H1 (cell line): Measurements from ENCODE around the gene HNRNPM. TPM values are rescaled to one million over a fixed set of nuclear protein-coding genes. Genes with fewer than 3 reads are reported as not detected.
A peak's percentile ranks its signal among the peaks of the same experiment; 100 is the strongest.

Source experiments
- CTCF ChIA-PET: fragments of 300-600 bp; sonication (Branson Sonifier 250); formaldehyde crosslinking; loops from one replicate; lab custom pipeline; 2021; ENCODE audit not compliant: partially characterized antibody; lab: Charles Lee
- POLR2A ChIA-PET: fragments of 300-600 bp; sonication (Branson Sonifier 250); formaldehyde crosslinking; loops from one replicate; lab custom pipeline; 2021; ENCODE audit warnings: inconsistent platforms; ENCODE audit not compliant: partially characterized antibody; lab: Charles Lee
- DNase-seq, 2 experiments: peaks; one replicate each; pipeline versions ENCODE4 v3.0.0 to v3.0.0-alpha.2; 2010 to 2022; ENCODE audit warnings: low spot score in 2 of 2, low read depth in 1 of 2, mixed read lengths in 1 of 2
- FAIRE-seq: peaks from 2 replicates; lab custom pipeline; 2011; peaks lifted over from hg19 to GRCh38; lab: Jason Lieb, UNC
- H2AFZ ChIP-seq: 2 replicates; pipeline ENCODE4 v1.8.1; 2012; ENCODE audit warnings: low read length, inconsistent platforms
- H2AK5ac ChIP-seq: 2 replicates; pipeline ENCODE4 v1.6.1; 2013; ENCODE audit warnings: low read depth, low read length
- H2BK120ac ChIP-seq: replicated peaks from 2 replicates; pipeline ENCODE3; 2013; ENCODE audit warnings: low read depth, low read length, inconsistent platforms
- H2BK12ac ChIP-seq: 2 replicates; pipeline ENCODE4 v1.6.1; 2013; ENCODE audit warnings: low read depth, low read length
- H2BK15ac ChIP-seq: 2 replicates; pipeline ENCODE4 v1.6.1; 2013; ENCODE audit warnings: low read length
- H2BK20ac ChIP-seq: 2 replicates; pipeline ENCODE4 v1.6.1; 2013; ENCODE audit warnings: low read length
- H2BK5ac ChIP-seq: 2 replicates; pipeline ENCODE4 v1.6.1; 2013; ENCODE audit warnings: low read depth, low read length
- H3K14ac ChIP-seq: 2 replicates; pipeline ENCODE4 v1.6.1; 2013; ENCODE audit warnings: inconsistent platforms; ENCODE audit not compliant: insufficient read length
- H3K18ac ChIP-seq: 2 replicates; pipeline ENCODE4 v1.6.1; 2013; ENCODE audit warnings: low read length; ENCODE audit errors: extremely low read depth
- H3K23ac ChIP-seq: 2 replicates; pipeline ENCODE4 v1.6.1; 2013; ENCODE audit warnings: inconsistent platforms; ENCODE audit not compliant: insufficient read length
- H3K23me2 ChIP-seq: 2 replicates; pipeline ENCODE4 v1.6.1; 2013; ENCODE audit warnings: low read depth, low read length
- H3K27ac ChIP-seq: 2 replicates; pipeline ENCODE4 v1.6.1; 2011; ENCODE audit warnings: low read depth, low read length, inconsistent platforms
- H3K27me3 ChIP-seq, 4 experiments: replicated peaks in 1 of 4; 1 replicate in 1 of 4; 2 replicates in 3 of 4; pipeline versions ENCODE4 v1.6.1 to v1.8.1; 2011 to 2013; ENCODE audit warnings: low read length in 3 of 4, mild to moderate bottlenecking in 3 of 4, inconsistent platforms in 2 of 4, mixed read lengths in 2 of 4, moderate library complexity in 1 of 4; ENCODE audit not compliant: control insufficient read depth in 3 of 4, insufficient read depth in 3 of 4; ENCODE audit errors: extremely low read depth in 1 of 4
- H3K36me3 ChIP-seq, 4 experiments: 2 replicates each; pipeline versions ENCODE4 v1.6.1 to v1.8.1; 2011 to 2013; ENCODE audit warnings: mild to moderate bottlenecking in 4 of 4, low read length in 3 of 4, moderate library complexity in 2 of 4, control low read depth in 1 of 4, inconsistent platforms in 1 of 4; ENCODE audit not compliant: insufficient read depth in 4 of 4, control insufficient read depth in 2 of 4
- H3K4ac ChIP-seq: replicated peaks from 2 replicates; pipeline ENCODE3; 2013; ENCODE audit warnings: low read length, low read depth, mixed read lengths, inconsistent platforms; ENCODE audit not compliant: insufficient read length
- H3K4me1 ChIP-seq, 4 experiments: replicated peaks in 1 of 4; 1 replicate in 1 of 4; 2 replicates in 3 of 4; pipeline versions ENCODE4 v1.6.1 to v1.8.1; 2011 to 2013; ENCODE audit warnings: low read length in 3 of 4, inconsistent platforms in 2 of 4, mixed read lengths in 1 of 4; ENCODE audit not compliant: insufficient read depth in 4 of 4, control insufficient read depth in 3 of 4
- H3K4me2 ChIP-seq, 2 experiments: 2 replicates each; pipeline versions ENCODE4 v1.6.1 to v1.8.1; 2011 to 2013; ENCODE audit warnings: low read depth in 2 of 2, low read length in 2 of 2, control low read depth in 1 of 2, inconsistent platforms in 1 of 2, mild to moderate bottlenecking in 1 of 2; ENCODE audit not compliant: insufficient read depth in 1 of 2
- H3K4me3 ChIP-seq, 4 experiments: fragments of 200-600, 300-600 bp in 1 of 4; sonication (generic), shearing (Covaris generic), sonication (Bioruptor Twin) in 1 of 4; 2 replicates each; pipeline versions ENCODE4 v1.5.1 to v1.8.1; 2011 to 2016; ENCODE audit warnings: low read length in 4 of 4, low read depth in 3 of 4, control low read depth in 2 of 4, inconsistent platforms in 2 of 4, mild to moderate bottlenecking in 2 of 4, mixed read lengths in 1 of 4, moderate library complexity in 1 of 4; ENCODE audit not compliant: insufficient read depth in 2 of 4; ENCODE audit errors: extremely low read depth in 1 of 4
- H3K56ac ChIP-seq: replicated peaks from 2 replicates; pipeline ENCODE3; 2013; ENCODE audit warnings: low read depth, mild to moderate bottlenecking, mixed read lengths, low read length, inconsistent platforms; ENCODE audit not compliant: insufficient read length
- H3K79me1 ChIP-seq: 2 replicates; pipeline ENCODE4 v1.6.1; 2013; ENCODE audit warnings: low read depth, low read length, control low read depth
- H3K79me2 ChIP-seq, 2 experiments: 2 replicates each; pipeline versions ENCODE4 v1.6.1 to v1.8.1; 2012 to 2013; ENCODE audit warnings: low read length in 2 of 2, mild to moderate bottlenecking in 2 of 2, inconsistent platforms in 1 of 2; ENCODE audit not compliant: insufficient read depth in 2 of 2, control insufficient read depth in 1 of 2
- H3K9ac ChIP-seq, 4 experiments: replicated peaks in 1 of 4; 1 replicate in 1 of 4; 2 replicates in 3 of 4; pipeline versions ENCODE4 v1.6.1 to v1.8.1; 2011 to 2013; ENCODE audit warnings: low read depth in 3 of 4, low read length in 3 of 4, control low read depth in 2 of 4, mild to moderate bottlenecking in 2 of 4, moderate library complexity in 2 of 4, inconsistent platforms in 1 of 4; ENCODE audit errors: extremely low read depth in 1 of 4
- H3K9me3 ChIP-seq, 2 experiments: 2 replicates each; pipeline versions ENCODE4 v1.6.1 to v1.8.1; 2012 to 2013; ENCODE audit warnings: mild to moderate bottlenecking in 2 of 2, moderate library complexity in 2 of 2, control low read depth in 1 of 2, inconsistent platforms in 1 of 2, low read depth in 1 of 2, low read length in 1 of 2, mixed read lengths in 1 of 2; ENCODE audit not compliant: insufficient read depth in 2 of 2
- H4K20me1 ChIP-seq, 2 experiments: replicated peaks in 1 of 2; 2 replicates each; pipeline versions ENCODE3 to v1.8.1; 2011 to 2013; ENCODE audit warnings: inconsistent platforms in 2 of 2, low read length in 2 of 2, mild to moderate bottlenecking in 1 of 2; ENCODE audit not compliant: insufficient read depth in 2 of 2, control insufficient read depth in 1 of 2
- H4K5ac ChIP-seq: 2 replicates; pipeline ENCODE4 v1.6.1; 2013; ENCODE audit warnings: low read length, low read depth, mixed read lengths, inconsistent platforms; ENCODE audit not compliant: insufficient read length
- H4K8ac ChIP-seq: 2 replicates; pipeline ENCODE4 v1.8.0; 2013; ENCODE audit warnings: mild to moderate bottlenecking, moderate library complexity, low read length, inconsistent platforms; ENCODE audit not compliant: insufficient read depth; ENCODE audit errors: extremely low read depth
- H4K91ac ChIP-seq: replicated peaks from 2 replicates; pipeline ENCODE3; 2013; ENCODE audit warnings: low read length, mixed read lengths, inconsistent platforms; ENCODE audit not compliant: insufficient read length
- FOSL1 ChIP-seq: IDR thresholded peaks from 2 replicates; pipeline ENCODE4 v1.6.1; 2011; ENCODE audit warnings: mild to moderate bottlenecking, low read depth, low read length, moderate library complexity; ENCODE audit not compliant: insufficient read depth
- HDAC6 ChIP-seq: IDR thresholded peaks from one replicate; pipeline ENCODE4 v1.7.1; 2012; ENCODE audit warnings: low read depth, mild to moderate bottlenecking, inconsistent platforms, low read length, moderate library complexity
- MAFK ChIP-seq: IDR thresholded peaks from 2 replicates; pipeline ENCODE4 v1.6.1; 2012; ENCODE audit warnings: low read depth, mild to moderate bottlenecking, improper control_type of control experiment, low read length
- NANOG ChIP-seq: IDR thresholded peaks from 2 replicates; pipeline ENCODE4 v1.6.1; 2011; ENCODE audit warnings: low read length, low read depth, mild to moderate bottlenecking, inconsistent platforms; ENCODE audit not compliant: insufficient read depth, poor library complexity, severe bottlenecking
- POLR2A ChIP-seq, 2 experiments: IDR thresholded peaks; 1 replicate in 1 of 2; 2 replicates in 1 of 2; pipeline ENCODE4 v1.6.1; 2011; ENCODE audit warnings: low read depth in 2 of 2, low read length in 2 of 2, mild to moderate bottlenecking in 2 of 2; ENCODE audit errors: control extremely low read depth in 1 of 2
- POLR2AphosphoS5 ChIP-seq: IDR thresholded peaks from 2 replicates; pipeline ENCODE4 v1.6.1; 2011; ENCODE audit warnings: low read depth, low read length
- WGBS, 2 experiments: shearing (Covaris generic) in 1 of 2; methylation state at CpG; one replicate each; pipeline versions ENCODE4 v1.1.6 to v1.1.7; 2013 to 2015; ENCODE audit warnings: low lambda C conversion rate in 2 of 2, mixed read lengths in 2 of 2, inconsistent platforms in 1 of 2, low coverage in 1 of 2, missing lambda C conversion rate in 1 of 2; ENCODE audit not compliant: insufficient replicate concordance in 2 of 2, insufficient coverage in 1 of 2, insufficient read length in 1 of 2; ENCODE audit errors: extremely low coverage in 1 of 2, missing lambda C conversion rate in 1 of 2; 5-methylcytosine and 5-hydroxymethylcytosine counted together
- polyA plus RNA-seq, 7 experiments: library from polyadenylated mRNA; depleted of rRNA in 3 of 7; stranded (reverse) in 5 of 7; unstranded in 2 of 7; fragments of >200 nt in 5 of 7; fragments of 200-250 nt in 2 of 7; gene quantifications; 1 replicate in 5 of 7; 2 replicates in 1 of 7; 4 replicates in 1 of 7; pipeline versions ENCODE4 v1.2.1 to v1.2.3, GENCODE V29; 2011 to 2013; ENCODE audit warnings: missing spikeins in 2 of 7, mixed read lengths in 2 of 7
- total RNA-seq: library from RNA; stranded (reverse); fragmentation: NEBNext Ultra II Directional; extraction: Animal tissue kit (Norgen Biotek cat#: 25700); gene quantifications from 2 replicates; pipeline ENCODE4 v1.2.1, GENCODE V29; 2021

Gene HNRNPM
- total and polyA plus RNA-seq, 2 of the 8 experiments (the other 6 are each of a cell fraction or from before 2014, with no cell fraction given): 375 to 474 TPM

- Histone ChIP-seq H3K4me2 (peak overlapping the region; percentile 46 to 78), H3K56ac (no peak overlapping the region), H3K9ac (peak overlapping the region in 2 of 4 experiments; percentile 1 to 50; a peak in 1 of 7 replicates), H4K91ac (no peak overlapping the region), H2BK12ac (no peak overlapping the region), H4K8ac (no peak overlapping the region), H3K4ac (no peak overlapping the region), H3K9me3 (no peaks in the 10 kb centered on the region), H3K36me3 (peaks cover 0 to 38% (median 3%) of the 10 kb centered on the region in 4 experiments; a peak in 3 of 8 replicates), H2BK120ac (no peak overlapping the region), H3K14ac (no peak overlapping the region), H3K79me2 (peaks cover 92 to 99% of the 10 kb centered on the region in 2 experiments), H2AFZ (no peak overlapping the region), H3K23ac (no peak overlapping the region), H3K4me1 (peaks cover 10 to 37% (median 25%) of the 10 kb centered on the region in 4 experiments), H2AK5ac (no peak overlapping the region; the same call in 1 of the 2 replicates), H3K23me2 (peaks cover 3% of the 10 kb centered on the region), H3K18ac (no peak overlapping the region; the same call in 1 of the 2 replicates), H4K5ac (no peak overlapping the region), H3K27me3 (no peaks in the 10 kb centered on the region), H3K27ac (no peak overlapping the region), H2BK15ac (no peak overlapping the region), H3K4me3 (0 out of 8 replicates have a peak overlapping the region, but pooled peaks of 2 of the 4 experiments have one; percentile 0 to 2), H2BK20ac (no peak overlapping the region), H2BK5ac (no peak overlapping the region), H4K20me1 (peaks cover 44 to 54% of the 10 kb centered on the region in 2 experiments), H3K79me1 (peaks cover 2% of the 10 kb centered on the region; the same call in 1 of the 2 replicates)
- FAIRE-seq (no peak), DNase-seq (no peak)
- 70% methylated on average over 7 of the region's 8 CpGs; no CpG with 5 or more reads in 1 of the 2 experiments for WGBS, 2 experiments
- CTCF ChIA-PET: interaction anchor here (0.8 to 5.1 kb wide), 10 partner anchors 8 to 127 kb away, joined by 3 to 19 read pairs (median 4); partner anchors contain the start of genes MARCHF2 and MYO1F
- TF ChIP-seq NANOG: no peak
- no peak for TF ChIP-seq HDAC6
- TF ChIP-seq POLR2A (IDR thresholded peaks at IDR 0.05; ENCODE audit: control extremely low read depth in 1 of 2, low read depth in 2 of 2, low read length in 2 of 2): no peak
- no peak for TF ChIP-seq MAFK
- peak; percentile 25; the same call in 1 of the 2 replicates for TF ChIP-seq POLR2AphosphoS5
- no peak for TF ChIP-seq FOSL1
- POLR2A ChIA-PET: interaction anchor here (0.7 to 8.0 kb wide), 12 partner anchors 8 to 187 kb away, joined by 3 to 63 read pairs (median 4); partner anchors contain the start of gene RAB11B
Measured at GRCh38 chr19:8449830-8450229, 5.1 kb downstream of the HNRNPM start.
